ENCODE results near the gene CSMD2.

DNA sequence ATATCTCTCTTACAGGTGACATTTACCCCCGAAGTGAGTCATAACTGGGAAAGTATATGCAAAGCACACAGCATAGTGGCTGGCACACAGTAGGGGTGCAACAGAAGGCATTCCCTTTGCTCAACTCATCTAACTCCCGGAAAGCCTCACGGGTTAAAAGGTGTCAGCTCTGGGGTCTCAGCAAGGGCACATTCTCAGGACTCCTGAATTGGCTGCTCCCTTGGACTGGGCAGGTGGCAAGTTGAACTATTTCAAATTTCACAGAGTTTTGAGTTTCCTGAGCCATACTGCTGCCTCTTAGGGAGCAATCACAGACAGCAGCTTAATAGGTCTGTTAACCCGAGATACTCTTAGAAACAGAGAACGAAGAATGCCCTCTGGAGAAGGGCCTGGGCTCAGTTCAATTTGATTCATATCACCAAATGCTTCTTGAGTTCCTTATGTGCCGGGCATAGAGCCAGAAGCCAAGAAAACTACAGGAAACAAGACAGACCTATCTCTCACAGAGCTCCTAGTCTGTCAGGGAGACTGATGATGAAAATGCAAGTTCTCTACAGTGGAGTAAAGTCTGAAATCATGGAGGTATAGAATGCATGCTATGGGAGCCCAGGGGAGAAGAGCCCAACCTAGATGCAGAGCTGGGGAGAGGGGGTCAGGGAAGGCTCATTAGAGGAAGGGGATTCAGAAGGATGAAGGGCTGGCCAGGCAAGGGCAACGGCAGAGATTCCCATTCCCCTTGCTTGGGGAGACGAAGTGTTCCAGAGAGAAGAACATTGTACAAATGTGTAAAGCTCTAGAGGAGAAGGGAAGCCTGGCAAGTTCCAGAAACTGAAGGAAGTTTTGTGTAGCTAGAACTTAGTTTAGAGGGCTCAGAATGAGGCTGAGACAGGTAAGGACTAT, 445.0 kb downstream of the CSMD2 start:
- TF ChIP-seq POLR2A (IDR thresholded peaks at IDR 0.05; ENCODE audit: low read depth, low read length): no peak
- no peak for TF ChIP-seq TAF1 (IDR thresholded peaks at IDR 0.05; ENCODE audit: borderline replicate concordance, low read depth, low read length)

Measured in GM12892 (cell line).